GM12872 (cell line): ENCODE data around the gene TTC33.

Experiments
- CTCF ChIP-seq: IDR thresholded peaks from 3 replicates; pipeline ENCODE4 v1.5.1; 2011; ENCODE audit warnings: low read depth, mild to moderate bottlenecking, low read length, moderate library complexity; ENCODE audit not compliant: insufficient read depth

Gene TTC33

DNA sequence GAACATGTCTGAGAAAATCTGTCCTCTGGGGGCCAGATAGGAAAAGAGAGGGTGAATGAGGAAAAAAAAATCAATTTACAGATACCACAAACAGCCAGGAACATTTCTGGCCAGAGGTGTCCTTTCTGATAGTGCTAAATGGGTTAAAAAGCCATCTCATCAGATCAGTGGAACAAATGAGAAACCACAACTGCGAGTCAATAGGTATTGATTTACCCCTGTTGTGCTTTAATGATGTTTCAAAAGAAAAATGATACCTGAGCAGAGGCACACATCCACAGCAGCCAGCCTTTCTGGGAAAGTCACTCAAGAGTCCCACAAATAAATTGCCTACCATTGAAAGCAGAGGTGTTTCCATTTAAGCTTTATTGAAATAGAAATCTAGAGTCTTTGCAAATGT, 155.4 kb downstream of the TTC33 start:
- TF ChIP-seq CTCF = no peak

GRCh38 chr5:40599676-40600075, 156.1 kb downstream of the TTC33 start:
- no peak for TF ChIP-seq CTCF

- no peak for TF ChIP-seq CTCF
Observed at GRCh38 chr5:40594811-40595210, 160.9 kb downstream of the TTC33 start.

- TF ChIP-seq CTCF = no peak
Observed at GRCh38 chr5:40587376-40587775, 168.4 kb downstream of the TTC33 start.

DNA sequence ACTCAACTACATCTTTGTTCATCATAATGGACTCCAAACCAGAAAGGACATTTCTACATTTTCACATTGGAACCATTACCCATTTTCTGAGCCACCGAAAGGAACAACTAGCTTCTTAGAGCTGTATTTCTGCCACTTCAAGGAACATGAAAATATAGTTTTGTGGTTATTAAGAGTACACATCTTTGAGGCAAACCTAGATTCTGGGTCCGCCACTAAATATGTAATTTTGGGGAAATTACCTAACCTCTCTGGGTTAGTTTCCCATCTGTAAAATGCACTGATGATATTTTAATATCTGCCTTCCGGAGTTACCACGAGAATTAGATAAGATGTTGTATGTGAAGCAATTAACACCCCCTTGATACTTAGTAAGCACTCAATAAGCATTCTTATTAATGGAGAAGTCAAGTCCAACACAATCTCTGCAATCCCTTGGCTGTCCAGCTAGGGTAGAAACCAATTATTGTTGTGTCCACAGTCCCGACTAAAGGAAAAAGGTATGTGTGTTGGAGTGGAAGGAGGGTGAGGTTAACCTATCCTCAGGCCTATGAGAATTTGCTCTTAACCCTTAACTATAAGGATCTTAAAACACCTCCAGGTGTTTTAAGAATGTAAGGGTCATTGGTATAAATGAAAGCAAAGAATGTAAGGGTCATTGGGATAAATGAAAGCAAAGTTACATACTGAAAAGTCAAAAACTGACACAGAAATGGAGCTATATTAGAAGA, 170.1 kb downstream of the TTC33 start:
- TF ChIP-seq CTCF = no peak

GRCh38 chr5:40584054-40584453, 171.7 kb downstream of the TTC33 start:
- TF ChIP-seq CTCF = no peak

DNA sequence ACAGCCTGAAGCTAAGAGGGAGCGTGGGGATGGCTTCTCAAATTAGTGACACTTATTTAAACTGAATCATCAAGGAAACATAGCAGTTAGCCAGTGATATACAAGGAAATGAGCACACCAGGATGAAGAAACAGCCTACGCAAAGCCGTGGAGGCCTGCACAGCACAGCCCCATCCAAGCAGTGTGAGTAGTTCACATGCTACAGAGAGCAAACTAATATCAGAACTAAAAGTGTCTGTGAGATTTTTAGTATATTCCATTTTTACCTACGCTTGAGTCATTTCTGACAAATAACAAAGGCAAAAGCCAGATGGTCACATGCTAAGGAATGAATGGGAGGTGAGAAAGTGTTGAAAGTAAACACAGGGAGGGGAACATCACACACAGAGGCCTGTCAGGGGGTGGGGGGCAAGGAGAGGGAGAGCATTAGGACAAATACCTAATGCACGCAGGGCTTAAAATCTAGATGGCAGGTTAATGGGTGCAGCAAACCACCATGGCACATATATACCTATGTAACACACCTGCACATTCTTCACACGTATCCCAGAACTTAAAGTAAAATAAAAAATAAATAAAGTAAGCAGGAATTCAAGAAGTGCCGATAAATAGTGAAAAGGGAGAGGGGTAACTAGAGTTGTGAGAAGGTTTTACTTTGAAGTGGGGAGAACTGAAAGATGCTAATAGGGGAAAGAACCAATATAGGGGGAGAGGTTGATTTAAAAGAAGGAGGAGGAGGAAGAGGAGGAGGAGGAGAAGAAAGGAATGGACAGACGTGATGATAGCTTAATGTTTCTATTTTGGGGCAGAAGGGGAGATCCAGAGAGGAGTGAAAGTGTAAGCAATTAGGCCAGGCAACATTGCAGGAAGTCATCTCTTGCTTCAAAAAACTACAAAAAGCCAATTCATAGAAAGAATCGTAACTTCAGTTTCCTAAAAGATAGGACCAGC, 177.0 kb downstream of the TTC33 start:
- TF ChIP-seq CTCF = no peak
